HG02642 (cell line): ENCODE results near the gene HAPLN3.

Experiments used
- ATAC-seq: cut with Tn5 transposase; IDR thresholded peaks from one replicate; pipeline ENCODE4 v1.9.1; 2021; ENCODE audit warnings: mild to moderate bottlenecking; ENCODE audit not compliant: unreplicated experiment, poor library complexity

HAPLN3 gene

DNA sequence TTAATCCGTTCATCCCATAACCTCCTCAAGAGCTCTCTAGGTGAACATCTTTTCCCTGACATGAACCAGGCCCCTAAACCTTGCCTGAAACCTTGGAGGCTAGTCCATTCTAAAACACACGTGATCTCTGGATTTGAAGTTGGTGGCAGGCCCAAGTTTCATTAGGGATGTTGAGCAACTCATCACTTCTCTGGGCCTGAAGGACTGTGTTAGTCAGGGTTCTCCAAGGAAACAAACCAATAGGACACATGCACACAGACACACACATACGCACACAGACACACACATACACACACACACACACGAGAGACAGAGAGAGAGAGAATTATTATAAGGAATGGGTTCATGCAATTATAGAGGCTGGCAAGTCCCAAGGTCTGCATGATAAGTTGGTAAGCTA lies 60.2 kb downstream of the HAPLN3 start:
- ATAC-seq: no peak

DNA sequence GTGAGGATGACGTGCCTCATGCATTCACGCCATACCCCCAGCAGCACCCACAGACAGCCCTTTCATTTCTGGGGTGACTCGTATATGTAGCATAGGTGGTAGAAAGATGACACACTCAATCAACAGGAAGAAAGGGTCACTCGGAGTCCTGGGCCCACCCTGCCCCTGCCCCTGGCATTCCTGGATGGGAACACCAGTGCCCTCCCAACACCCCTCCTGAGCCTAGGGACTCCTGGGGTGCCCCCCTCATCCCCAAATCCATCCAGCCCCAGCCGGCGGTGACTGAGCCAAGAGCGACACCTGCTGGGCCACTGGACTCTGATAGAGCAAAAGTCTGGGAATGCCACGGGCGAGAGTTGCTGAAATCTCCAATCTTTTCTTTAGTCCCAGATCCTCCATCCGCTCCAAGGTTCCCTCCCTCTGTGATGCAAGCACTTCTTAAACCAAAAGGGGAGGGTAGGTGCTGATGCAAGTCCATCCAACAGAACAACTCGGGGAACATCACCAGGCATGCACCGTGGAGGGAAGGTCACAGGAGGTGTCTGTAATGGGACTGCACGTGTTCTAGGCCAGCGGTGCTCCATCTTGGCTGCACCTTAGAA lies 61.0 kb downstream of the HAPLN3 start:
- ATAC-seq: no peak

DNA sequence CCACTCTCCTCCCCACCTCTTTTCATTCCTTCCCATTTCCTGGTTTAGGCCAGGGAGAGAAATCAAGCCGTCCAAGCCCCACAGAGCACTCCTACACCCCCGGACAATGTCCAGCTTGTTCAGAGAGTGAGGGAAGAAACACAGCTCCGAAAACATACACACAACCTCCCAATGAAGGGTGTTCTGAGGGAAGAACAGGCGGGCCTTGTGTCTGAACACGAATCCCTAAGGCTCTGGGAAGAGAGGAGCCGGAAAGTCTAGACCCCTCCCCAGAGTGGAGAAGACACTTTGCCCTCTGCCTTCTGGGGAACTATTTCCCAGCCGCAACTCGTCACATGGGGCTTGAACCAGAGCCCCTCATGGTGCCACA lies 61.6 kb downstream of the HAPLN3 start:
- no peak for ATAC-seq

DNA sequence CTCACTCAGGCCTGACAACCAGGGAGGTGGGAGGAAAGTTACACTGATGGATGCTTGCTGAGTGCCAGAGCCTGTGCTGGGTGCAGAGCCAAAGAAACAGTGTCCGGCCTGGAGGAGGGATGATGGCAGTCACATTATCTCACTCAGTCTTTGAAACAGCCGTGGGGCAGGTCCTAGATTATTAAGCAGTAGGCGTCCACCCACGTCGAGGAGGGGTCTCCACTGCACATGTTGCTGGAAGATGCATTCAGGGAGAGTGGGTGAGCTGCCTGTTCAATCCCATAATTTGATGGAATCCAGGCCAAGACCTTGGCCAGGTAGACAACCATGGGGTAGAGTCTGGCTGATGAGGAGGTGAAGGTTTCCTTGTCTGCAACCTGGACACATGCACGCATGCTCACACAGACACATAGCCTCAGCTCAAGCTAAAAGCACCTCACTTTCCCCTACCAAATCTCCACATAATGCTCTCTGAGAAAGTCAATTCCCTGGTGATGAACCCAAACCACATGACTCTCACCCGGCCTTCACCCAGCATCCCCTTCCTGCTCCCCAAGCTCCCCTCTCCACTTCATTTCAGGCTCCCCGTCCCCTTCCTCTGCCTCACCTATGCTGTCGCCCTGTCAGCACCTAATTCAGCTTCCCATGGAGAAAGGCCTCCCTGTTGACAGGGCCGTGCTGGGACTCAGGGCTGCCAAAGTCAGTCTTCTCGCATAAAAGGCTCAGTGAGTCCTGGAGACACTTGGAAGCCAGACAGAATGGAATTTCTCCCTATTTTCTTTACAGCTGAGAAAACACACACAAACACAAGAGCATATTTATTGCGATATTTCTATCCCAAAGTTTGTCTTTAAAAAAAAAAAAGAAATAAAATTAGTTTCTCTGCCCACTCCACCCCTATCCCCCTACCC lies 62.3 kb downstream of the HAPLN3 start:
- ATAC-seq: no peak

DNA sequence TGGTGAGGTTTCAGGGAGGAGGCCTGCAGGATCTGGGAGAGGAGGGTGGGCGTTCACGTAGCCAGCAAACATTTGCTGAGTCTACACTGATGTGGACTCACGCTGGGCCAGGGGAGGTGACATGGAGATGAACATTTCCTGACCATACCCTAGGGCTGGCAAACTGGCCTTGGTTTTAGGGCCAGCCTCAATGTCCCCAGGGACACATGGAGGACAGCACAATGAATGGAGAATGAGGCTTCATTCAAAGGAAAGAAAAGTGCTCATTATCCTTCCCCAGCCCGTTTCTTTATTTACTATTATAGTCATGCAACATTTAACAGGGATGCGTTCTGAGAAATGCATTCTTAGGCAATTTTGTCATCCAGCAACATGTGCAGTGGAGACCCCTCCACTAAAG lies 65.3 kb downstream of the HAPLN3 start:
- ATAC-seq: no peak

DNA sequence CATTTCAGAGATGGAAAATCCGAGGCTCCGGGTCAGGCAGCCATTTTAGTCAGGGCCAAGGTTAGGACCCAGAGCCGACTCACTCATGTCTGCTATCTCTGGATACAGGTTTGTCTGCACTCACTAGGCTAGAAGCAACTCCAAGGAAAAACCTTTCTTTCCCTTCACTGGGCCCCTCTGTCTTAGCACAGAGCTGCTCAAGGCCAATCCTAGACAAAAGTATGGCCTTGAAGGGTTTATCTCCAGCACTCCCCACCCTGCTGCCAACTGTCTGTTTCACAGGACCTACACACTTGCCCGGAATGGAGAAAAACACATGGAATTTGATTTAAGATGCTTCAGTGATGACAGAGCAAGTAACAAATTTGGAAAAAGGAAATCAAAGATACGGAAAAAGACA lies 66.6 kb downstream of the HAPLN3 start:
- no peak for ATAC-seq
